Trophoblast cell (in vitro differentiated cells and primary cell): Measurements from ENCODE around the gene CD63. TPM values are rescaled to one million over a fixed set of nuclear protein-coding genes. Genes with fewer than 3 reads are reported as not detected.

Experiments used
- DNase-seq, 2 donors: peaks; one replicate each; pipeline ENCODE4 v3.0.0-alpha.2; 2016
- H2AFZ ChIP-seq: 2 replicates; pipeline ENCODE4 v1.6.1; 2013; ENCODE audit warnings: low read length, moderate library complexity, mild to moderate bottlenecking; ENCODE audit not compliant: insufficient read depth, poor library complexity
- H2AK5ac ChIP-seq: 2 replicates; pipeline ENCODE4 v1.6.1; 2013; ENCODE audit warnings: mild to moderate bottlenecking, low read length
- H2BK120ac ChIP-seq: 2 replicates; pipeline ENCODE4 v1.6.1; 2013; ENCODE audit warnings: low read length, mild to moderate bottlenecking, moderate library complexity; ENCODE audit not compliant: insufficient read depth, poor library complexity
- H2BK12ac ChIP-seq: 2 replicates; pipeline ENCODE4 v1.6.1; 2013; ENCODE audit warnings: mild to moderate bottlenecking, low read length, moderate library complexity
- H2BK5ac ChIP-seq: 2 replicates; pipeline ENCODE4 v1.6.1; 2013; ENCODE audit warnings: low read length, low read depth, moderate library complexity, mild to moderate bottlenecking; ENCODE audit not compliant: poor library complexity
- H3K14ac ChIP-seq: 2 replicates; pipeline ENCODE4 v1.6.1; 2013; ENCODE audit warnings: mild to moderate bottlenecking, low read length
- H3K18ac ChIP-seq: 2 replicates; pipeline ENCODE4 v1.6.1; 2013; ENCODE audit warnings: mild to moderate bottlenecking, low read length
- H3K23ac ChIP-seq: 2 replicates; pipeline ENCODE4 v1.6.1; 2013; ENCODE audit warnings: low read length
- H3K27ac ChIP-seq: 2 replicates; pipeline ENCODE4 v1.5.1; 2013; ENCODE audit warnings: low read depth, mild to moderate bottlenecking, inconsistent platforms, low read length, moderate library complexity
- H3K27me3 ChIP-seq: 2 replicates; pipeline ENCODE4 v1.6.1; 2013; ENCODE audit warnings: inconsistent platforms, mild to moderate bottlenecking, low read length, moderate library complexity; ENCODE audit not compliant: insufficient read depth
- H3K36me3 ChIP-seq, 2 experiments: 1 replicate in 1 of 2; 2 replicates in 1 of 2; pipeline ENCODE4 v1.6.1; 2013; ENCODE audit warnings: low read length in 2 of 2, mild to moderate bottlenecking in 2 of 2, moderate library complexity in 1 of 2; ENCODE audit not compliant: insufficient read depth in 2 of 2, control insufficient read depth in 1 of 2
- H3K4ac ChIP-seq: 2 replicates; pipeline ENCODE4 v1.6.1; 2013; ENCODE audit warnings: low read depth, mild to moderate bottlenecking, low read length, moderate library complexity
- H3K4me1 ChIP-seq, 2 experiments: 1 replicate in 1 of 2; 2 replicates in 1 of 2; pipeline ENCODE4 v1.6.1; 2013; ENCODE audit warnings: low read length in 2 of 2, mild to moderate bottlenecking in 2 of 2, moderate library complexity in 1 of 2; ENCODE audit not compliant: insufficient read depth in 2 of 2, control insufficient read depth in 1 of 2
- H3K4me2 ChIP-seq: 2 replicates; pipeline ENCODE4 v1.6.1; 2013; ENCODE audit warnings: inconsistent platforms, mild to moderate bottlenecking, low read length, moderate library complexity
- H3K4me3 ChIP-seq: 2 replicates; pipeline ENCODE4 v1.5.1; 2013; ENCODE audit warnings: mild to moderate bottlenecking, low read depth, low read length, inconsistent platforms
- H3K79me1 ChIP-seq: one replicate; pipeline ENCODE4 v1.6.1; 2013; ENCODE audit warnings: low read length
- H3K79me2 ChIP-seq: 2 replicates; pipeline ENCODE4 v1.6.1; 2013; ENCODE audit warnings: low read length, mild to moderate bottlenecking; ENCODE audit not compliant: control insufficient read depth, insufficient read depth, poor library complexity
- H3K9ac ChIP-seq: 2 replicates; pipeline ENCODE4 v1.6.1; 2013; ENCODE audit warnings: mild to moderate bottlenecking, low read length
- H3K9me3 ChIP-seq: 2 replicates; pipeline ENCODE4 v1.6.1; 2013; ENCODE audit warnings: low read depth, mild to moderate bottlenecking, control low read depth, inconsistent platforms, low read length; ENCODE audit not compliant: insufficient read depth
- H4K12ac ChIP-seq: 2 replicates; pipeline ENCODE4 v1.6.1; 2013; ENCODE audit warnings: low read depth, mild to moderate bottlenecking, low read length, moderate library complexity
- H4K8ac ChIP-seq: 2 replicates; pipeline ENCODE4 v1.6.1; 2013; ENCODE audit warnings: low read depth, mild to moderate bottlenecking, low read length, moderate library complexity
- H4K91ac ChIP-seq: one replicate; pipeline ENCODE4 v1.6.1; 2013; ENCODE audit warnings: low read depth, mild to moderate bottlenecking, low read length, moderate library complexity
- WGBS: extraction: QIAGEN DNeasy Blood & Tissue Kit; methylation state at CpG from one replicate; pipeline ENCODE4 v1.1.7; 2013; ENCODE audit warnings: missing lambda C conversion rate; ENCODE audit not compliant: insufficient read length, insufficient coverage; ENCODE audit errors: extremely low coverage; 5-methylcytosine and 5-hydroxymethylcytosine counted together
- polyA plus RNA-seq: library from polyadenylated mRNA; stranded (reverse); fragments of 200-250 nt; gene quantifications from 2 replicates; pipeline ENCODE4 v1.2.3, GENCODE V29; 2013

CD63 gene, protein sequence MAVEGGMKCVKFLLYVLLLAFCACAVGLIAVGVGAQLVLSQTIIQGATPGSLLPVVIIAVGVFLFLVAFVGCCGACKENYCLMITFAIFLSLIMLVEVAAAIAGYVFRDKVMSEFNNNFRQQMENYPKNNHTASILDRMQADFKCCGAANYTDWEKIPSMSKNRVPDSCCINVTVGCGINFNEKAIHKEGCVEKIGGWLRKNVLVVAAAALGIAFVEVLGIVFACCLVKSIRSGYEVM
- polyA plus RNA-seq = 2,489 and 2,535 TPM in 2 replicates

DNA sequence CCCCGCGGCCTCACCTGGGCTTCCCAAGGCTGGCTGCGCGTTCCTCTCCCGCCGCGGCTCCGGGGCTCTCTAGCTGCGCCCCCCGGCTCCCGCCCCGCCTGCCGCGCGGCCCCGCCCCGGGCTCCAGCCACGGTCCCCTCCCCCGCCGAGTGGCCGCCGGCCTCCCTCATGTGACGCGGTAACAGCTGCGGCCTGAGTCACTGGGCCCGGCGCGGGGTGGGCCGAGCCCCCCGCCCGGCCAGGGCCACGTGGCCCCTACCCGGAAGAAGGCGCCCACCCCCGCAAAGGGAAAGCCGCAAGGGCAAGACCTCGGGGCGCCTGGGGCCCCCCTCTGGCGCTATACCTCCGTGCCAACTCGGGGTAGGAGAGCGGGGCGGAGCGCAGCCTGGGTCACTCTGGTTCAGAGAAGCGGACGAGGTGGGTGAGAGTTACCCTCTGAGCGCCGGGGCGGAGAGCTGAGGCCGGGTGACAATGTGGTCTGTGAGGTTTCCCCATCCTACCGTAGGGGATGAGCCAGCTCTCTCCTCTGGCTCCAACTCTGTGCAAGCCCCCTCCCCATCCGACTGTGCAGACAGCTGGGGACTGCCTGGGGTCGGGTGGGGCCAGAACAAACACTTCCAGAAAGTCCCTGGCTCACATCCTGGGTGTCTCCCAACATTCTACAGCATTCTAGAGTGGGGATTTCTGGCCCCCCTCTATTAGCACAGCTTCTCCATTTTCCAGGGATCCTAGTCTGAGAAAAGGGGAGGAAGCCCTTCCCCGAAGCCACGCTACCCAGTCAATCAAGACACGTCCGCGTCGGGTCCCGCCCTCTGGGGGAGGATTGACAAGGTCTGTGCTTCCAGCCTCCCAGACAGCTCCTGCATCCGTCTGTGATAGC, at the start of gene CD63:
Gene CD63 (minus strand): TSS at position 71 of the 880 bp plus-strand sequence. CDS start 668 bp downstream, outside the sequence.
- Histone ChIP-seq H3K23ac (no peak within 1 kb of the TSS), H3K4me2 (peak within 1 kb of the TSS; percentile 82), H3K9ac (peak within 1 kb of the TSS; percentile 83), H3K27ac (peak within 1 kb of the TSS; percentile 97), H2AFZ (peak within 1 kb of the TSS; percentile 57), H3K14ac (peak within 1 kb of the TSS; percentile 98), H2AK5ac (peak within 1 kb of the TSS; percentile 80), H3K79me1 (peaks cover 18% of the 10 kb centered on the region), H3K36me3 (peaks cover 29% of the 10 kb centered on the region in 2 experiments), H3K4me1 (peaks cover 11 to 17% of the 10 kb centered on the region in 2 experiments), H4K91ac (peak within 1 kb of the TSS; percentile 97), H3K4ac (peak within 1 kb of the TSS; percentile 97), H3K9me3 (no peaks in the 10 kb centered on the region), H2BK120ac (peak within 1 kb of the TSS; percentile 96), H2BK12ac (peak within 1 kb of the TSS; percentile 51), H2BK5ac (peak within 1 kb of the TSS; percentile 92), H4K8ac (peak within 1 kb of the TSS; percentile 96), H4K12ac (peak within 1 kb of the TSS; percentile 90), H3K27me3 (no peaks in the 10 kb centered on the region), H3K18ac (peak within 1 kb of the TSS; percentile 97), H3K4me3 (peak within 1 kb of the TSS; percentile 93), H3K79me2 (peaks cover 21% of the 10 kb centered on the region)
- WGBS = no CpG with 5 or more reads among the region's 61 CpGs
- DNase-seq = peak; percentile 92

DNA sequence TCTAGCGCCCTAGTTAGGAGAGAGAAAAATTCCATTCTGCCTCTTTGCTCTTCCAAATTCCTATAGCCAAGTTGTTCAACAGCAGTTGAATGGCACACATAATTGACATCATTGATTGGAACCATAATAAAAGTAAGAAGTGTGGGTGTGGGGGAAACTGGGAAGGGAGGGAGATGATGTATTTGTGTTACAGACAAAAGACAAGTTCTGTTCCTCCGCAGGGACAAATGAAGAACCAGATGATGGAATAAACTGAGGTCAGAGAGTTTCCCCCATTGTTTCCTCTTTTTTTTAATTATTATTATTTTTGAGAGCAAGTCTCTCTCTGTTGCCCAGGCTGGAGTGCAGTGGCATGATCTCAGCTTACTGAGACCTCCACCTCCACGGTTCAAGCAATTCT, 49.0 kb upstream of the CD63 start:
- H3K9me3 ChIP-seq = no peaks in the 10 kb centered on the region
- H3K23ac ChIP-seq = no peak overlapping the region
- peaks cover 30 to 38% of the 10 kb centered on the region in 2 experiments for H3K36me3 ChIP-seq
- no peak overlapping the region for H2BK12ac ChIP-seq
- no peak overlapping the region for H3K4me2 ChIP-seq
- no peak overlapping the region for H2BK5ac ChIP-seq
- no peak for DNase-seq
- H3K27ac ChIP-seq = no peak overlapping the region
- H2AK5ac ChIP-seq = no peak overlapping the region
- H2BK120ac ChIP-seq = no peak overlapping the region
- H3K27me3 ChIP-seq = no peaks in the 10 kb centered on the region
- H3K79me1 ChIP-seq = no peaks in the 10 kb centered on the region
- H3K79me2 ChIP-seq = no peaks in the 10 kb centered on the region
- no peak overlapping the region for H2AFZ ChIP-seq
- no peaks in the 10 kb centered on the region for H3K4me1 ChIP-seq
- H3K4me3 ChIP-seq = no peak overlapping the region
- no peak overlapping the region for H3K14ac ChIP-seq
- no peak overlapping the region for H4K8ac ChIP-seq
- H4K91ac ChIP-seq = no peak overlapping the region
- H3K4ac ChIP-seq = no peak overlapping the region
- H3K18ac ChIP-seq = no peak overlapping the region
- no peak overlapping the region for H4K12ac ChIP-seq
- no CpG with 5 or more reads among the region's 3 CpGs for WGBS
- H3K9ac ChIP-seq = no peak overlapping the region

DNA sequence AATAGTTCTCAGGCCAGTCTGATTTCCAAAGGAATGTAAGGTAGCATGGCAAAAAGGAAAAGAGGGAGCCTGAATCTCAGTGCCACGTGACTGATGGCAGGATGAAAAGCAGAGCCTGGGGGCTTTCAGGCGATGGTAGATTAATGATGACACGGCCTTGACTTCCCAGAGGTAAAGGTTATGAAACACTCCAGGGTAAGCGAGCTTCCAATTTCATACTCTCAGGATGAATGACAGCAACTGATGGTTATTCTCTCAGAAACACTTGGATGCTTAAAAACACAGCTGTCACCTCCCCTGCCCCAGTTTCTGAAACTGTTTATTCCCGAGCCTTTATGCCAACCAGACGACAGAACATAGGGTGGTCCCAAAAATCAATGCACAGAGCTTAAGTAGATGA, 42.9 kb upstream of the CD63 start:
- Histone ChIP-seq H2AK5ac (no peak overlapping the region), H3K9ac (no peak overlapping the region), H3K23ac (no peak overlapping the region), H4K8ac (no peak overlapping the region), H3K14ac (no peak overlapping the region), H3K4me2 (no peak overlapping the region), H2BK120ac (no peak overlapping the region), H3K79me1 (no peaks in the 10 kb centered on the region), H2AFZ (no peak overlapping the region), H2BK5ac (no peak overlapping the region), H3K18ac (no peak overlapping the region), H4K91ac (no peak overlapping the region), H3K36me3 (peaks cover 24 to 32% of the 10 kb centered on the region in 2 experiments), H2BK12ac (no peak overlapping the region), H3K4me3 (no peak overlapping the region), H3K27me3 (no peaks in the 10 kb centered on the region), H3K27ac (no peak overlapping the region), H3K4me1 (no peaks in the 10 kb centered on the region), H3K4ac (no peak overlapping the region), H4K12ac (no peak overlapping the region), H3K9me3 (no peaks in the 10 kb centered on the region), H3K79me2 (no peaks in the 10 kb centered on the region)
- no peak for DNase-seq
- WGBS = no CpG with 5 or more reads among the region's 6 CpGs

DNA sequence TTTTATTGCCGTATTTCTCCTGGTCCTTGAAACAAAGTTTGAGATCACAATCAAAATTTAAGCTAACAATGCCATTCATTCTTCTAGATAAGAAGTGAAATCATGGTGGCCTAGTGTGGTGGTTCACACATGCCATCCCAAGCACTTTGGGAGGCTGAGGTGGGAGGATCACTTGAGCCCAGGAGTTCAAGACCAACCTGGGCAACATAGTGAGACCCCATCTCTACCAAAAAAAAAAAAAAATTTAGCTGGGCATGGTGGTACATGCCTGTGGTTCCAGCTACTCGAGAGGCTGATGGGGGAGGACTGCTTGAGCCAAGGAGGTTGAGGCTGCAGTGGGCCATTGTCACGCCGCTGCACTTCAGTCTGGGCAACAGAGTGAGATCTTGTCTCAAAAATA, 38.3 kb upstream of the CD63 start:
- Histone ChIP-seq H3K4ac (no peak overlapping the region), H4K12ac (no peak overlapping the region), H3K9ac (no peak overlapping the region), H3K4me1 (no peaks in the 10 kb centered on the region), H2AK5ac (no peak overlapping the region), H3K27me3 (no peaks in the 10 kb centered on the region), H3K4me2 (no peak overlapping the region), H3K18ac (no peak overlapping the region), H3K79me2 (no peaks in the 10 kb centered on the region), H3K27ac (no peak overlapping the region), H3K36me3 (peaks cover 18 to 26% of the 10 kb centered on the region in 2 experiments), H2AFZ (no peak overlapping the region), H3K9me3 (no peaks in the 10 kb centered on the region), H3K4me3 (no peak overlapping the region), H2BK5ac (no peak overlapping the region), H3K23ac (no peak overlapping the region), H3K14ac (no peak overlapping the region), H3K79me1 (no peaks in the 10 kb centered on the region), H4K8ac (no peak overlapping the region), H2BK12ac (no peak overlapping the region), H2BK120ac (no peak overlapping the region), H4K91ac (no peak overlapping the region)
- DNase-seq = peak in 1 of 2 donors; percentile 16
- WGBS = no CpG with 5 or more reads among the region's 4 CpGs
